Activated CD4-positive, alpha-beta T cell treated with anti-CD3 and anti-CD28 coated beads for 1 hour (primary cell): ENCODE measurements around the gene SBNO2.
A peak's percentile ranks its signal among the peaks of the same experiment; 100 is the strongest.

Experiments
- DNase-seq: peaks from one replicate; pipeline ENCODE4 v3.0.0-alpha.2; 2020

SBNO2 gene

GRCh38 chr19:1085053-1085658, 88.9 kb downstream of the SBNO2 start:
- no peak for DNase-seq

DNA sequence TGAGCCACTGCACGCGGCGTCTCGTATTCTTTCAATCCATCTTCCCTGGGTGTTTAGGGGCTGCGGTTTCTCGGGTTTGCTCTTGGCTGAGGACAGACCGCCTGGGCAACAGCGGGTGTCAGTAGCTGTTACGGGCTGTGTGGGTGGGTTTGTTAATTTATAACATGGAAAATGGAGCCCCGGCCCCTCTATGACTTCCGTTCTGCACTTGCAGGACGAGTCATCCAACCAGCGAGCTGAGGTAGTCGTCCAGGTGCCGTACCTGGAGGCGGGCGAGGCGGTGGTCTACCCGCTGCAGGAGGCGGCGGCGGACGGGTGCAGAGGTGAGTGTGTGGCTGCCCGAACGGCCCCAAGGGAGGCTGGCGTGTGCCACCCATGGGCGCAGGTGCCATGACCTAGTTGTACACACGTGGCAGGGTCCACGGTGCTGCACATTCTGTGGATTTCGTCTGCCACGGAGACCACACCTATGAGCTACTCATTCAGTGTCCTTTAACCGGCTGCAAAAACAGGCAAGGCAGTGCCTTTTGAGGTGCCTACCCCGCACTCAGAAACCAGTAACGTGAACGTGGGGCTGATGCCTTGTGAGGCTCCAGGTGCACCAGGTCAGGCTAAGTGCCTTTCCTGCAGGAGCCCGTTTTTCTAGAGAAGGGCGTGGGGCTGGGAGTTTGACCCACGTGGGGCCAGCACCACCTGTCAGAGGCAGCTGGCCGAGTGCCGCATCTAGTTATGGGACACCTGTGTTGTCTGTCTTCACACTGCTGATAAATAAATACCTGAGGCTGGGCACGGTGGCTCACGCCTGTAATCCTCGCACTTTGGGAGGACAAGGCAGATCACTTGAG, 89.8 kb downstream of the SBNO2 start:
- DNase-seq, result no peak

DNA sequence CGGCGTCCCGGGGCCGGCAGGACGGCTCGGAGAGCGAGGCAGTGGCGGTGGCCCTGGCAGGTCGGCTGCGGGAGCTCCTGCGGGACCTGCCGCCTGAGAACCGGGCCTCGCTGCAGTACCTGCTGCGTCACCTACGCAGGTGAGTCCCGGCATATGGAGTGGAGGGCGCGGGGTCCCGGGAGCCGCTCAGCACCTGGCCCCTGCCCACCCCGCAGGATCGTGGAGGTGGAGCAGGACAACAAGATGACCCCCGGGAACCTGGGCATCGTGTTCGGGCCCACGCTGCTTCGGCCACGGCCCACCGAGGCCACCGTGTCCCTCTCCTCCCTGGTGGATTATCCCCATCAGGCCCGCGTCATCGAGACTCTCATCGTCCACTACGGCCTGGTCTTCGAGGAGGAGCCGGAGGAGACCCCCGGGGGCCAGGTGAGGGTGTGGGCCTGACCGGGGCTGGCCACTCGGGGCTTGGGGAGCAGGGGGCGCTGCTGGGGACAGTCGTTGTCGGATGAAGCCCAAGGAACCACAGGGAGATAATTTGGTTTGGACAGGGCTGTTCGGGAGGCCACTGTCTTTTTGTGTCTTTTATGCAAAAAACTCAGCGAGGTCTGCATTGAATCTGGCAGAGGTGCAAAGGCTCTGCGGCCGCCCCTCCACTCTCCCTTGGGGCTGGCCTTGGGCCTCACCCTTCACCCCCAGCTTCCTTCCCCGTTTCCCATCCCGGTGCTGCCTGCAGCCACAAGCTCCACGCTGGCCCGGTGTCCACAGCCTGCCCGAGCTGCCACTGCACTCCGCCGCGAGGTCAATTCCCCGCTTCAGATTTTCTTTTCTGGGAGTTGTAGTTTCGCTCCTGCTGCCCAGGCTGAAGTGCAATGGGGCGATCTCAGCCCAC, 90.9 kb downstream of the SBNO2 start:
- DNase-seq, result no peak

DNA sequence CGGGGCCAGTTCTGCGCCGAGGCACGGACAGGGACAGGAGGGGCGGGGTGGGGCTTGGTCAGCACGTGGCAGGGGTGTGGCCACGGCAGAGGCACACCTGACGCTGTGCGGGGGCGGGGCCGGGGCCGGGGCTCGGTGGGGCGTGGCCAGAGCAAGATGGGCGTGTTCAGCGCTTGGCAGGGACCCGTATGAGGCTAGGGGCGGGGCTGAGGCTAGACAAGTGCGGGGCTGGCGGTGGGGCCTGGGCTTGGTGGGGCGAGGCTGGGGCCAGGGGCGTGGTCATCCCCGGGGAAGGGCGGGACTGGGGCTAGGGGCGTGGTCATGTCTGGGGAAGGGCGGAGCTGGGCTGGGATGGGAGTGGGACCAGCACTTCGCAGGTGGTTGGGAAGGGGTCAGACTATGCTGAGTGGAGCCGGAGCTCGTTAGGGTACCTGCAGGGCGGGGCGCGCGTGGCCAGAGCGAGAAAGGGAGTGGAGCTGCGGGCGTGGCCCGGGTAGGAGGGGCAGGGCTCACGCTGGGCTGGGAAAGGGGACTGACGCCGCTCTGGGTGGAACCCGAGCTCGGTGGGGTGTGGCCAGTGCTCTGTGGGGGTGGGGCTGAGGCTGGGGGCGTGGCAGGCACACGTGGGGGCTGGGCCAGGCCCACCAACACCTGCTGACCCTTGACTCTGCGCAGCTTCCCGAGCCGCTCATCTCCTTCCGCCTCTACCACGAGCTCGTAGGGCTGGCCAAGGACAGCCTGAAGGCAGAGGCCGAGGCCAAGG, 91.7 kb downstream of the SBNO2 start:
- peak; percentile 71 for DNase-seq

GRCh38 chr19:1081301-1082164, 92.5 kb downstream of the SBNO2 start:
- DNase-seq, result no peak

DNA sequence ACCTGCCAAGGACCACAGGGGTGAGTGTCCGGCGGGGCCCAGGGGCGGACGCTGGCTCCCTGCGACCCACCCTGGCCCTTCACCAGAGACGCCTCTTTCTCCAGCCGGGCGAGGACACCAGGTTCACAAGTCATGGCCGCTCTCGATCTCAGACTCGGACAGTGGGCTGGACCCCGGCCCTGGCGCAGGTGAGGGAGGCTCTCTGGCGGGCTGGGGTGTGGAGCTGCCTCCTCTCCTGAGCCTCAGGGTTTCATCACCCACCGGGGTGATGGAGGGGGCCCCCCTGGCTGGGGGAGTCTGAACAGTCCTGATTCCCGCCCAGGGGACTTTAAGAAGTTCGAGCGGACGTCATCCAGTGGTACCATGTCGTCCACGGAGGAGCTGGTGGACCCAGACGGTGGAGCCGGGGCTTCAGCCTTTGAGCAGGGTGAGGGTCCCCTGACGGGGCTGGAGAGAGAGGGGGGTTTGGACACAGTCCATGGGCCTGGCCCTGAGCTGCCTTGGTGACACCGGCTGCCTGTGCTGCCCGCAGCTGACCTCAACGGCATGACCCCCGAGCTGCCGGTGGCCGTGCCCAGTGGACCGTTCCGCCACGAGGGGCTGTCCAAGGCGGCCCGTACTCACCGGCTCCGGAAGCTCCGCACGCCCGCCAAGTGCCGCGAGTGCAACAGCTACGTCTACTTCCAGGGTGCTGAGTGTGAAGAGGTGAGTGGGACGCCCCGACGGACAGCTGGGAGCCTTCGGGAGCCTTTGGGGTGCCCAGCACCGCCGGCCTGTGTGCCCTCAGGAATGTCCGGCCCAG, 93.5 kb downstream of the SBNO2 start:
- DNase-seq, result no peak

GRCh38 chr19:1079566-1080111, 94.4 kb downstream of the SBNO2 start:
- DNase-seq, result no peak

DNA sequence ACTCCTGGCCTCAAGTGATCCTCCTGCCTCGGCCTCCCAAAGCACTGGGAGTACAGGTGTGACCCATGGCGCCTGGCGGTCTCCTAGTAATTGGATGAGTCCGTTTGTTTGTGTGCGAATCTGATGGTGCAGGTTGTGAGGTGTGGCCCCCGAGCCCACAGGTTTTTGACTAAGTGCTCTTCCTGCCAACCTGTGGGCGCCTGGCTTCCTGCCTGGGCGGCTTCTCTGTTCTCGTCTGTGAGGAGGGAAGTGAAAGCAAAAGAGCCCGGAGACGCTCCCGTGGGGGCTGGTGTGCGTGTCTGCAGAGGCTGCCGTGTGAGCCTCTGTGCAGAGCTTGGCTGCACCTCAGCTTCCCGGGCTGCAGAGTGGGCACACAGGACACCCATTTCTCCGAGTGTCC, 97.1 kb downstream of the SBNO2 start:
- DNase-seq, result peak; percentile 90

DNA sequence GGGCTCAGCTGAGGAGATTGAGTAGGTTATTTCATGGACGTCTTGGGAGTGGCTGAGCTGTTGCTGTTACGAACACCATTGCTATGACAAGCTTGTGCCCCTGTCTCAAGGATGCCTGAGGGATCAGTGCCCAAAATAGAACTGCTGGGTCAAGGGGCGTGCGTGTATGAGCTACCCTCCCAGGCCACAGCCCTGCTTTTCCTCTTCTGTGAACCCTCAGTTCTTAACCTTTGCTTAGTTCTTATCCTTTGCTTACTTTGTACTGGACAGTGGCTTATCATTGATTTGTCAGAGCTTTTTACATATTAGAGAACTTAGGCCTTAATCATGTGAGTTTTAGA, 98.1 kb downstream of the SBNO2 start:
- DNase-seq, result no peak

GRCh38 chr19:1074544-1075283, 99.4 kb downstream of the SBNO2 start:
- peak; percentile 93 for DNase-seq

DNA sequence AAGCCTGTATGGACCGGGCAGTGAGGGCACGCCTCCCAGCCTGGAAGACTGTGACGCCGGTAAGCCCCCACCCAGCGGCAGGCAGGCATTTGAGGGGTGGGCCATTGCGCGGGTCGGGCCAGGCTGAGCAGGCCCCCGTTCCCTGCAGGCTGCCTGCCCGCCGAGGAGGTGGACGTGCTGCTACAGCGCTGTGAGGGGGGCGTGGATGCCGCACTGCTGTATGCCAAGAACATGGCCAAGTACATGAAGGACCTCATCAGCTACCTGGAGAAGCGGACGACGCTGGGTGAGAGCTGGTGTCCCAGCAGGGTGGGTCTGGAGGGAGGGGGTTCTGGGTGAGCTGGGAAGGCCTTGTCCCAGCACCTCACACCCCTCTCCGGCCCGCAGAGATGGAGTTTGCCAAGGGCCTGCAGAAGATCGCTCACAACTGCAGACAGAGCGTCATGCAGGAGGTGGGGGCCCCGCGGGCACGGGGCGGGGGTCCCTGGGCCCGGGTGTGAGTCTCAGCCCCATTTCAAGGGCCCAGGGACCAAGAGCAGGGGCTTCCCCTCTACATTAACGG, 100.0 kb downstream of the SBNO2 start:
- DNase-seq, result no peak

- no peak for DNase-seq
Measured at GRCh38 chr19:1073063-1073955, 100.8 kb downstream of the SBNO2 start.

- DNase-seq, result no peak
Measured at GRCh38 chr19:1072371-1073015, 101.6 kb downstream of the SBNO2 start.

DNA sequence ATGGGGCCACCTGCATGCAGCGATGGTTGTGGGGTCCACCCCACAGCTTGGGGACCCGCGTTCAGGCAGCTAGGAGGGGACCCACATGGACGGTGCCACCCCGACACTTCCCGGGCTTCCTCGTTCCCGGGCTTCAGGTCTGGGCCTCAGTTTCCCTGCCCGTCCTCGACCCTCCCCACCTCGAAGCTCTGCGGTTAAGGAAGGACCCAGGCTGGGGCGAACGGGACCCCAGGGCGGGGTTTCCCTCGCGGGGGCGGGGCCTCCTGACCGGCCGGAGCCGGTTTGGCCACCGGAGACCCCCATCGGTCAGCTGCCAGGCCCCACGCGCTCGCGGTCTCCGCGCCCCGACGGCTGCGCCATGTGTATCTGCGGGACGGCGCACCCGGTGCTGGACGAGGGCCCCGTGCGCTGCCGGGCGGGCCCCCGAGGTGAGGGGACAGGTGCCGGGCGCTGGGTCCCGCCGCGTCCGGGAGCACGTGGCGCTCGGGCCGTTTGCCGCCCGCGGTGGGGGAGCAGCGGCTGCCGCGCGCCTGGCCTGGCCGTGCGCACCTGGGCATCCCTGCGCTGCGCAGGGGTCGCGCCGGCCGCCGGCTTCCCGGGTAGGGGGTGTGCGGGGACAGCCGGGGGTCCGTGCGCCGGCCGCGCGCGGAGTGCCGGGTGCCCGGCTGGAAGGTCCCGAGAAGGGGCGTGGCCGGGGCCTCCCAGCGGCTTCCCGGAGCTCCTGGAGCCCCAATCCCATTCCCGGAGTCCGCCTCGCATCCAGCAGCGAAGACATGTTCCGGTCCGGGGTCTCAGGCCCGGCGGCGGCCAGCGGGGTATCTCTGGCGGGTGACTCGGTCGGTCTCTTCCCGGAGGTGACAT, 102.9 kb downstream of the SBNO2 start:
- no peak for DNase-seq

GRCh38 chr19:1070576-1070930, 103.5 kb downstream of the SBNO2 start:
- no peak for DNase-seq

DNA sequence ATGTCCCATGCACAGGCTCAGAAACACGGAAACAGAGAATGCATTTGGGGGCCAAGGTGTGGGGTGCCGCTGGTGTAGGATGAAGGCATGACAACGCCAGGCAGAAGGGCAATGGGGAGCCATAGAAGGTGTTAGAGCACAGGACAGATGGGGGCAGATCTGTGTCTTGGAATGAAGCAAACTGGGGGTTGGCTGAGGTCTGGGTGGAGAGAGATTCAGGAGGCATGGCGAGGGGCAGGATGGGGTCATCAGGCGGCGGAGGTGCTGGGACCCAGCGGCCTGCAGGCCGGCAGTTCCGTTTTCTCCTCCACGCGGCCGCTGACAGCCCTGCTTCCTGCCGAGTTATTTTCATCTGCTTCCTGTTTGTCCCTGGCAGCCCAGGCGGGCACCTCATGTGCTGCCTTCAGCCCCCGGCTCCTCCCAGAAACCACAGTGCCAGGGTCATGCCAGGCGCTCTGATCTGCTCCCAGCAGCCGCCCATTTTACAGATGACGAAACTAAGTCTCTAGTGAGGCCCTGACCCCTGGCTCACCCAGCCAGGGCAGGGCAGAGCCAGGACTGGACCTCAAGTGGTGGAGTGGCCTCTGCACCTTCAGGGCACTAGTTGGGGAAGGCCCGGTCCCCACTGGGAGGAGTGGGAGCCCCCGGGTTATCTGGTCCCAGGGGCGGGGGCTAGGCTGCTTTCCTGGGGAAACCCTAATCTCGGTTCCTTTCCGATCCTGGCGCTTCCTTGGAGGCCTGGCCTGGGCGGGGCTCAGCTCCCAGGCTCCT, 104.9 kb downstream of the SBNO2 start:
- peak; percentile 49 for DNase-seq
